Kidney epithelial cell (primary cell): ENCODE data around the gene EED. TPM values are rescaled to one million over a fixed set of nuclear protein-coding genes. Genes with fewer than 3 reads are reported as not detected.

Source experiments
- DNase-seq: peaks from one replicate; pipeline ENCODE4 v3.0.0-alpha.2; 2010; ENCODE audit warnings: low read depth
- H3K27me3 ChIP-seq: 2 replicates; pipeline ENCODE4 v1.6.0; 2011; ENCODE audit warnings: low read length; ENCODE audit not compliant: control insufficient read depth, insufficient read depth
- H3K36me3 ChIP-seq: 2 replicates; pipeline ENCODE4 v1.5.1; 2011; ENCODE audit warnings: low read length; ENCODE audit not compliant: control insufficient read depth, insufficient read depth
- H3K4me3 ChIP-seq: 2 replicates; pipeline ENCODE4 v1.5.1; 2011; ENCODE audit warnings: low read depth, mild to moderate bottlenecking, control low read depth, low read length
- total RNA-seq: library from RNA; depleted of rRNA; stranded (reverse); fragments of >200 nt; gene quantifications from 2 replicates; pipeline ENCODE4 v1.2.3, GENCODE V29; 2015
- TF ChIP-seq, protein P1 (sequence below): IDR thresholded peaks from 2 replicates; pipeline ENCODE4 v1.5.1; 2011; ENCODE audit warnings: mild to moderate bottlenecking, moderate library complexity, low read length, control low read depth, inconsistent platforms; ENCODE audit not compliant: insufficient read depth, poor library complexity, severe bottlenecking

Gene EED
- total RNA-seq, 1 donor from 2014 or later, result 9.2 TPM

DNA sequence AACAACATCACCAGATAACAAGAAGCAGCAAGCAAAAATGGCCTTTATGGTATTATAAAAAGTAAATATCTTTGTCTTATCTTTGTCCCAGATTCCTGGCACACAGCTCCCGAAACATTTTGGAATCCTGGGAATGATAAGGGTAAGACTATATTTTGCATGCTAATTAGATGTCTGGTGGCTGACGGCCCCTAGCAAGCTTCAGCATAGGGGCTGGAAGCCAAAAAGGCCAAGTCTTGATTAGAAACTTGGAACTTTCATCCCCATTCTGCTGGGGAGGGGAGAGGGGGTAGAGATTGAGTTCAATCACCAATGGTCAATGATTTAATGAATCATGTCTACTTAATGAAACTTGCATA, 38.2 kb upstream of the EED start:
- no peak for DNase-seq
- TF ChIP-seq, protein P1, sequence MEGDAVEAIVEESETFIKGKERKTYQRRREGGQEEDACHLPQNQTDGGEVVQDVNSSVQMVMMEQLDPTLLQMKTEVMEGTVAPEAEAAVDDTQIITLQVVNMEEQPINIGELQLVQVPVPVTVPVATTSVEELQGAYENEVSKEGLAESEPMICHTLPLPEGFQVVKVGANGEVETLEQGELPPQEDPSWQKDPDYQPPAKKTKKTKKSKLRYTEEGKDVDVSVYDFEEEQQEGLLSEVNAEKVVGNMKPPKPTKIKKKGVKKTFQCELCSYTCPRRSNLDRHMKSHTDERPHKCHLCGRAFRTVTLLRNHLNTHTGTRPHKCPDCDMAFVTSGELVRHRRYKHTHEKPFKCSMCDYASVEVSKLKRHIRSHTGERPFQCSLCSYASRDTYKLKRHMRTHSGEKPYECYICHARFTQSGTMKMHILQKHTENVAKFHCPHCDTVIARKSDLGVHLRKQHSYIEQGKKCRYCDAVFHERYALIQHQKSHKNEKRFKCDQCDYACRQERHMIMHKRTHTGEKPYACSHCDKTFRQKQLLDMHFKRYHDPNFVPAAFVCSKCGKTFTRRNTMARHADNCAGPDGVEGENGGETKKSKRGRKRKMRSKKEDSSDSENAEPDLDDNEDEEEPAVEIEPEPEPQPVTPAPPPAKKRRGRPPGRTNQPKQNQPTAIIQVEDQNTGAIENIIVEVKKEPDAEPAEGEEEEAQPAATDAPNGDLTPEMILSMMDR, result no peak
- Histone ChIP-seq H3K4me3 (no peak overlapping the region), H3K36me3 (no peaks in the 10 kb centered on the region), H3K27me3 (no peaks in the 10 kb centered on the region)

DNA sequence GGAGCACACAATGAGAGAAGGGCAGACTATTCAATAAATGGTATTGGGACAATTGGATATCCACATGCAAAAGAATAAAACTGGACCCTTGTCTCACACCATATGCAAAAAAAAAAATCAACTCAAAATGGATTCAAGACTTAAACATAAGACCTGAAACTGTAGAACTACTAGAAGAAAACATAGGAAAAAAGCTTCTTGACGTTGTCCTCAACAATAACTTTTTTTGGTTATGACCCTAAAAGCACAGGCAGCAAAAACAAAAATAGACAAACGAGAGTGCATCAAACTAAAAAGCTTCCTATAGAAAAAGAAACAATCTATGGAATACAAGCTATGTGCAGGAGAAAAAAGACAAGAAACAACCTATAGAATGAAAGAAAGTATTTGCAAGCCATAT, 37.1 kb upstream of the EED start:
- Histone ChIP-seq H3K36me3 (no peaks in the 10 kb centered on the region), H3K4me3 (no peak overlapping the region), H3K27me3 (no peaks in the 10 kb centered on the region)
- DNase-seq, result no peak
- TF ChIP-seq, protein P1, result no peak

DNA sequence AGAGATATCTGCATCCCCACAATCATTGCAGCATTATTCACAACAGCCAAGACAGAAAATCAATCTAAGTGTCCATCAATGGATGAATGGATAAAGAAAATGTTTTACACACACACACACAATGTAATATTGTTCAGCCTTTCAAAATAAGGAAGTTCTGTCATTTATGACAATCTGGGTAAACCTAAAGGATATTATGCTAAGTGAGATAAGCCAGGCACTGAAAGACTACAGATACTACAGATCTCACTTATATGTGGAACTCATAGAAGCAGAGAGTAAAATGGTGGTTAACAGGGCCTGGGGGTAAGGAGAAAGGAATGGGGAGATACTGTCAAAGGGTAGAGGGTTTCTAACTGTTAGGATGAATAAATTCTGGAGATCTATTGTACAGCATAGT, 36.0 kb upstream of the EED start:
- H3K27me3 ChIP-seq, result no peaks in the 10 kb centered on the region
- H3K4me3 ChIP-seq, result no peak overlapping the region
- TF ChIP-seq, protein P1, result no peak
- no peaks in the 10 kb centered on the region for H3K36me3 ChIP-seq
- no peak for DNase-seq

- no peaks in the 10 kb centered on the region for H3K36me3 ChIP-seq
- no peaks in the 10 kb centered on the region for H3K27me3 ChIP-seq
- no peak overlapping the region for H3K4me3 ChIP-seq
- TF ChIP-seq, protein P1, result no peak
- no peak for DNase-seq
These were observed 34.5 kb upstream of the EED start for GRCh38 chr11:86209806-86210657.

DNA sequence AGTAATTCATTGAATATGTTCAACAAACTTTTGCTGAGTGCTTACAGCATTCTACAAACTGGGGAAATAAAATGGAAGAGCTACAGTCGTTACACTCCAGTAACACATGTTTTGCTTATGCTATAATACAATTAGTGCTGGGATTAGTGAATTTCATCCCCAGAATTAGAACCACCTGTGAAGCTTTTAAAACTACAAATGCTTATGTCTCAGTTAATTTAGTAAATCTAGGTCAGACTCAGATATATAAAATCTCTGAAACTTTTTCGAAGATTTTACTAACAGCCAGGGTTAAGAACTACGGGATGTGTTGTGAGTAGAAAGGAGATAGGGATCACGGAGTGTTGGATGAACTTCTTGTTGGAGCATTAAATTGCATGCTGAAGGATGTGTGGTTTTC, 33.7 kb upstream of the EED start:
- TF ChIP-seq, protein P1, result no peak
- DNase-seq, result no peak
- H3K4me3 ChIP-seq, result no peak overlapping the region
- H3K36me3 ChIP-seq, result no peaks in the 10 kb centered on the region
- H3K27me3 ChIP-seq, result no peaks in the 10 kb centered on the region

GRCh38 chr11:86211619-86212018, 32.9 kb upstream of the EED start:
- Histone ChIP-seq H3K36me3 (no peaks in the 10 kb centered on the region), H3K4me3 (no peak overlapping the region), H3K27me3 (no peaks in the 10 kb centered on the region)
- TF ChIP-seq, protein P1, result no peak
- DNase-seq, result no peak
